ENCODE results near the gene RNF13.
"Not testable (repeated sequence)": the region's sequence is repeated elsewhere in the genome, so short reads cannot be mapped to it uniquely, and the experiment has no call there.

Gene RNF13

GRCh38 chr3:149957361-149958125 is 144.5 kb downstream of the RNF13 start:
- DNase-seq (ENCODE audit: low read depth), result no peak

DNA sequence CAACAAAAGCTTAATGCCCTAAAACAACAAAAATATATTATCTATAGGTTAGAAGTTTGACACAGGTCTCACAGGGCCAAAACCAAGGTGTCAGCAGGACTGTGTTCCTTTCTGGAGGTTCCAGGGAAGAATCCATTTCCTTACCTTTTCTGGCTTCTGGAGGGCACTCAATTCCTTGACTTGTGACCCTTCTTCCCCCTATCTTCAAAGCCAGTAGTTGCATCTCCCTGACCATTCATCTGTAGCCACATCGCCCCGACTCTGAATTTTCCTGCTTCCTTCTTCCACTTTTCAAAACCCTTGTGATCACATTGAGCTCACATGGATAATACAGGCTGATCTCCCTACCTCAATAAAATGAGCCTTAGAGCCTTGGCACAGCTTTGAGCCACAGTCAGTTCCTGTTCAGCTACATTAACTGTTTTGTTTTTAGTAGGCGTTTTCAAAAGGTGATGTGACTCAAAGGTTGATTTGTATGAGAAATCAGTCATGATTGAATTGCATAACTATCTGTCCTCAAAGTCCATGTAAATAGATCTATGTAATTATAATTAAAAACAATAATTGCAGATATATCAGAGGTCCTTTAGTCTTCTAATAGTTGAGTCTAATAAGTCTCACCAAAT is 145.3 kb downstream of the RNF13 start:
- no peak for DNase-seq (ENCODE audit: low read depth)

GRCh38 chr3:149959443-149959842 is 146.4 kb downstream of the RNF13 start:
- DNase-seq (ENCODE audit: low read depth), result no peak

GRCh38 chr3:149963485-149963884 is 150.5 kb downstream of the RNF13 start:
- DNase-seq (ENCODE audit: low read depth), result no peak

GRCh38 chr3:149964291-149964690 is 151.3 kb downstream of the RNF13 start:
- peak; percentile 25 for DNase-seq (ENCODE audit: low read depth)

DNA sequence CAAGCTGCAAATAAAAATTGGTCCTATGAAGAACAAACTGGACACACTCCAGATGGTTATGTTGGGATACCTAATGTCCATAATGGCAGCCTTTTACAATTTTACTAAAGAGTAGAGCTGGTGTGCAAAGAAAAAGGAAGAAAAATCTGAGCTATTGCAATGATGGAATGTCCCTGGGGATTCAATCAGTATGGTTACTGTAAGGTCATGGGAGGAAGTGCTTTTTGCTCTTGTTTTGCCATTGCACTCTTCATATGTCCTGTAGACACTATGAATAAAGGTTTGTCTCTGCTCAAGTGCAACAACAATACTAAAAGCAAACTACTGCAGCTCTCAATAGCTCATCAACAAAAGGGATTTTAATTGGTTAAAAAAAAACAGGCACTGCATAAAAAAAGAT is 152.3 kb downstream of the RNF13 start:
- DNase-seq (ENCODE audit: low read depth), result no peak

GRCh38 chr3:149967086-149967685 is 154.2 kb downstream of the RNF13 start:
- DNase-seq (ENCODE audit: low read depth), result peak; percentile 53

DNA sequence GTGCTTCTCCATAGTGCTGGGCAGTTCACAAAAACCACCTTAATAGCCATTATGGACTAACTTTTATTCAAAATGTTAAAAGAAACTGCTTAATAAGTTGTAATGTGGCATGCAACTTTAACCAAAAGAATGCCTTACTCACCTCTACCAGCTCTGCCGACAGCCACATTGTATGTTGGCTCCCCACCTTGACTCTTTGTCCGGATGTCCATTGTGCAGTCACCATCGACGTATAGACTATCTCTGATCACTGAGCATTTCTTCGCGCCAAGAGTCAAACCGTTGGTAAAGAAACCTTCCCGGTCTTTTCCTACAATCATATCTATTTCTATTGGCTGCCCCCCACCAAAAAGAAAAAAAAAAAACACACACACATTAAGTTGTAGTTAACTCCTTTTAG is 155.2 kb downstream of the RNF13 start:
- peak; percentile 31 for DNase-seq (ENCODE audit: low read depth)

- peak; percentile 87 for DNase-seq (ENCODE audit: low read depth)
Measured at GRCh38 chr3:149969110-149969939, 156.3 kb downstream of the RNF13 start.

DNA sequence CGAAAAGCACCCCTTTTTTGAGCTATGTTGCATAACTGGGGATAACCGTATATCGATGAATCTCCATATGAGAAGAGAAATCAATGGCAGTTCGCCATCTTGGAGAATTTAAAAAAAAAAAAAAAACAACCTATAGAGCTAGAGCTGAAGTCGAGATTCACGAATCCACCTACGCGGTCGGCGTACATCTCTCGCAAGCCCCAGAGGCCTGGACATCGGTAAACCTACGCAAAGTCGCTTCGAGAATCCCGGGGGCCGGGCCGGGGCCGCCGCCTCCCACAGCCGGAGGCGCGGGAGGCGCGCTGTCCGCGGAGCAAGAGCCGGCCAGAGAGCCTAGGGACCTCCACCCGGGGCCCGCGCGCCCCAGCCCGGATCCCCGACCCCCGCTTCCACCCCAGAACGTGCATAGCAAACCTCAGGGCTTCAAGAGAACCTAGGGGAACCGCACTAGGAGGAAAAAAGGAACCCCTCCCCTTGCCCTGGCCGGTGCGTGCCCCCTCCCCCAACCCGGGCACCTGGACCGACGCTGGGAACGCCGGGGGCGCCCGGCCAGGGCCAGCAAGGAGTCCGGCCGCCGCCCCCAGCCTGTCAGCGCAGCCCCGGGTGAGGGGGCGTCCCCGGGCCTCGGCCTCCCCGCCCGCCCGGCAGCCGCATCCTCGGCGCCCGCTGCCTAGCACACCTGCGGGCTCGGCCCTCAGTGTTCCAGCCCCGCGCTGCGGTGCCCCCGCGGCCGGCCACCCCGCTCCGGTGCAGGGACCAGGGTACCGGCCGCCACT is 157.1 kb downstream of the RNF13 start:
- peak; percentile 89 for DNase-seq (ENCODE audit: low read depth)

- DNase-seq (ENCODE audit: low read depth), result peak; percentile 81
Measured at GRCh38 chr3:149970716-149971402, 157.8 kb downstream of the RNF13 start, which contains the start of gene PFN2. Gene PFN2 (minus strand): TSS chr3:149970895. CDS start chr3:149970856, 39 bp downstream.

DNA sequence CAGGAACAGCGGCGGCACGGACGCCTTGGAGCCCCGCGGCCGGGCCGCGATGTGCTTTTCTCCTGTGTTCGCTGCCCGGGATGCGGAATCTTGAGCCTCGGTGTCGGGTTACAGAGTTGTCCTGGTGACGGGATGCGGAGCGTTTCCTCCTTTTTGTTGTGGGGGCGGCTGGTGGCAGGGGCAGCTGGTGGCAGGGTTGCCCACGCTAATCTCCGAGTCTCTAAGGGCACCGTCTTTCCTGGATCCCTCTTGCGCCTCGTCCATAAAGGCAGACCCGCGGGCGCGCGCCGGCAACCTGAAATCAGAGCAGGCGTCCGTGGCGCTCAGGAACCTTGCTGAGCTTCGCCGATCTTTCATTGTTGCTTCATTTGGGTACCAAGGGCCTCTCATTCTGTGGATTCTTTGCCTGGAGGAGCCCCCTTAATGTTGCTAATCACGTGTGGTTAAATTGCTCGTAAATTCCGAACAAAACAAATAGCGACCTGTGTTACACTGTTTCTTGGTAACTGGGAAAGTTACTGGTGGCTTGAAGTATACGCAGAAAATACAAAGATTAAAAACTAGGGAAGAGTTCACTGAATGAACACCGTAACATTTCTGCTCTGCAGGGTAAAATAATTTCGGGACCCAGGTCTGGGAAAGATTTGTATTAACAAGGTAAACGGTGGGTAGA is 158.5 kb downstream of the RNF13 start:
- DNase-seq (ENCODE audit: low read depth), result peak; percentile 65

DNA sequence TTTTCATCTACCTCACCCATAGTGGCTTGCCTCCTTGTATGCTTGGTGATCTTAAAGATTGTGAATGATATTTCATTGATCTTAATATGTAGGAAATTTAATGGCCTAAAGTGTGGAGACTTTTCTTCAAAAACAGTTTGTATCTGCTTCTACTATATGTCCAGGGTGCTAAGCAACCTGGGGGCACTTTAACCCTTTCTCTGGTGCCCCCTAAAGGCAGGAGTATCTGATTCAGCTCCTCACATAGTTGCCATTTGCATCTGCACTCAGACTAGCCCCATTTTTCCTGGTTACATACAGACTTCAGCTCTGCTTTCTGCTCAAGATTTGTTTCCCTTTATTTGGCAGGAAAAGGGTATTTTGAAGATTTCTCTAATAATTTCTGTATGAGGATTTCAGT is 162.9 kb downstream of the RNF13 start:
- DNase-seq (ENCODE audit: low read depth), result no peak

DNA sequence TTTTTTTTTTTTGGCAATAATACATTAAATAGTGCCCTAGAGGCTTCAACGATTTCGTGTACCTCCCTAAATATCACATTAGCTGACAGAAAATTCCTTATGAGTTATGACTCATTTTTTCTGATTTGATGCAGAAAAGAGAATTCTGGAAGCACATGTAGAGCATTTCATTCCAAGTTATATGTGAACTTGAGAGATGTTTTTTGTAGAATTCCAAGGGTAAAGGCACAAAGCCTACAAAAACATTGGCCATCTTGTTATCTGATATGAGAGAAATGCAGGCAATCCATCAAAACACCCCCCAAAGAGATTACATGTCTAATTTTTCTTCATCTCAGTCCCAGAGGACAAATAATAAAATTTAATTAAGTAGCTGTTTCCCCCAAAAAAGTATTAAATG is 164.4 kb downstream of the RNF13 start:
- DNase-seq (ENCODE audit: low read depth), result no peak

- DNase-seq (ENCODE audit: low read depth), result not testable (repeated sequence)
Measured at GRCh38 chr3:149981979-149982378, 169.0 kb downstream of the RNF13 start.

- DNase-seq (ENCODE audit: low read depth), result not testable (repeated sequence)
Measured at GRCh38 chr3:149983053-149983452, 170.0 kb downstream of the RNF13 start.

DNA sequence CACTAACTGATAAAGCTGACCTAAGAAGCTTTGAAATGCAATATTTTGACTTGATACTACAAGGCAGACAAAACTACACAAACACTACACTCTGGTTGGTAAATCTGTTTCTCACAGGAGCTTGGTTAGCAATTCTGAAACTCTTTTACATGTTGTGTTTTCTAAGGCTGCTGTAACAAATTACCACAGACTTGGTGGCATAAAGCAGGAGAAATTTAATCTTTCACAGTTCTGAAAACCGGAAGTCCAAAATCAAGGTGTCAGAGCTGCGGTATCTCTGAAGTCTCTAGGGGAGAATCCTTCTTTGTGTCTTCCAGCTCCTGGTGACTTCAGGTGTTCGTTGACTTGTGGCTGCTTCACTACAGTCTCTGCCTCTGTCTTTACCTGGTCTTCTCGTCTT is 170.6 kb downstream of the RNF13 start:
- no peak for DNase-seq (ENCODE audit: low read depth)

- no peak for DNase-seq (ENCODE audit: low read depth)
Measured at GRCh38 chr3:149989307-149989706, 176.3 kb downstream of the RNF13 start.

DNA sequence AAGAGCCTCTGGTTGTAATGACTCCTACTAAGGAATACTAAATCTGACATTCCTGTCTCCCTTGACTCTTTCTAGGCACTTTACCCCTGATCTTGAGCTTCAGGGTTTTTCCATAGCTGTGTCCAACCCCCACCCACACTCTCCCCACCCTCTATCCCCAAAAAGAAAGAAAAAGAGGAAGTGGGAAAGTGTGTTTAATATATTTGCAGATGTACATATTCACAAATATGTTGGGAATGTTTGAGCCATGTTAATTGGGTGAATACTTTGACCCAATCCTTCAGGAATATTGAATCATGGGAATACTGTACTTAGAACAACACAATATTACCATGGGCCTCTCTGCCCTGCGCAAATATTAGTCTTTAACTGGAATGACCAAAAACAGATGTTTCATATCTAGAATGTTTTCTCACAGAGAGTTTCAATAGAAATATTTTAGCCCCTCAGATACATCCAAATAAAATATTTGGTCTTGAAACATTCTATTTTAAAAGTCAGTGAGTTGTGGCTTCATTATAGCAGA is 177.5 kb downstream of the RNF13 start:
- no peak for DNase-seq (ENCODE audit: low read depth)

GRCh38 chr3:149992416-149993058 is 179.5 kb downstream of the RNF13 start:
- no peak for DNase-seq (ENCODE audit: low read depth)
